Fibroblast of villous mesenchyme (primary cell): ENCODE measurements around the gene COL23A1. TPM values are rescaled to one million over a fixed set of nuclear protein-coding genes. Genes with fewer than 3 reads are reported as not detected.

ENCODE experiments used
- DNase-seq: peaks from one replicate; pipeline ENCODE4 v3.0.0-alpha.2; 2010; ENCODE audit warnings: low read depth
- H3K4me3 ChIP-seq: 2 replicates; pipeline ENCODE4 v1.5.1; 2011; ENCODE audit warnings: low read depth, mild to moderate bottlenecking, low read length
- total RNA-seq: library from RNA; depleted of rRNA; stranded (reverse); fragments of >200 nt; gene quantifications from 2 replicates; pipeline ENCODE4 v1.2.3, GENCODE V29; 2012
- TF ChIP-seq, protein P1 (sequence below): IDR thresholded peaks from 2 replicates; pipeline ENCODE4 v1.5.1; 2012; ENCODE audit warnings: low read depth, mild to moderate bottlenecking, low read length; ENCODE audit not compliant: insufficient read depth

Gene COL23A1
- total RNA-seq, 1 donor = not detected

GRCh38 chr5:178499352-178499751, 90.8 kb downstream of the COL23A1 start:
- TF ChIP-seq, protein P1, sequence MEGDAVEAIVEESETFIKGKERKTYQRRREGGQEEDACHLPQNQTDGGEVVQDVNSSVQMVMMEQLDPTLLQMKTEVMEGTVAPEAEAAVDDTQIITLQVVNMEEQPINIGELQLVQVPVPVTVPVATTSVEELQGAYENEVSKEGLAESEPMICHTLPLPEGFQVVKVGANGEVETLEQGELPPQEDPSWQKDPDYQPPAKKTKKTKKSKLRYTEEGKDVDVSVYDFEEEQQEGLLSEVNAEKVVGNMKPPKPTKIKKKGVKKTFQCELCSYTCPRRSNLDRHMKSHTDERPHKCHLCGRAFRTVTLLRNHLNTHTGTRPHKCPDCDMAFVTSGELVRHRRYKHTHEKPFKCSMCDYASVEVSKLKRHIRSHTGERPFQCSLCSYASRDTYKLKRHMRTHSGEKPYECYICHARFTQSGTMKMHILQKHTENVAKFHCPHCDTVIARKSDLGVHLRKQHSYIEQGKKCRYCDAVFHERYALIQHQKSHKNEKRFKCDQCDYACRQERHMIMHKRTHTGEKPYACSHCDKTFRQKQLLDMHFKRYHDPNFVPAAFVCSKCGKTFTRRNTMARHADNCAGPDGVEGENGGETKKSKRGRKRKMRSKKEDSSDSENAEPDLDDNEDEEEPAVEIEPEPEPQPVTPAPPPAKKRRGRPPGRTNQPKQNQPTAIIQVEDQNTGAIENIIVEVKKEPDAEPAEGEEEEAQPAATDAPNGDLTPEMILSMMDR = no peak
- no peak overlapping the region for H3K4me3 ChIP-seq
- no peak for DNase-seq

DNA sequence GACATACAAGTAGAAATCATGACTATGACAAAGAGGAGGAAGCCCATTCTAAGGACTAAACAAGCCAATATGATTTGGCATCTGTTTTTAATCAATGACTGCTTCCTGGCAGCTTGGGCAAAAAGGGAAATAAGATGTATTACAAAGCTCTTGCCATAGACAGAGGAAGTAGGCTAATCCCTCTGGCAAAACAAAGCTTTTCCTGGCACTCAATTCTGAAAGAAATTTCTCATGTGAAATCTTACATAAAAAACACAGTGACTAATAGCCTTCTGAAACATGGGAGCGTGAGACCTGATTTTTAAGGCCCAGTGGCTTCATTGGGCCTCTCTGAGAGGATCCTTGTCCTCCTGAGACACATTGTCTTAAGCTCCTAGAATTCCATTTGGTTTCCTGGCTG, 93.6 kb downstream of the COL23A1 start:
- no peak overlapping the region for H3K4me3 ChIP-seq
- TF ChIP-seq, protein P1 = no peak
- DNase-seq = no peak

DNA sequence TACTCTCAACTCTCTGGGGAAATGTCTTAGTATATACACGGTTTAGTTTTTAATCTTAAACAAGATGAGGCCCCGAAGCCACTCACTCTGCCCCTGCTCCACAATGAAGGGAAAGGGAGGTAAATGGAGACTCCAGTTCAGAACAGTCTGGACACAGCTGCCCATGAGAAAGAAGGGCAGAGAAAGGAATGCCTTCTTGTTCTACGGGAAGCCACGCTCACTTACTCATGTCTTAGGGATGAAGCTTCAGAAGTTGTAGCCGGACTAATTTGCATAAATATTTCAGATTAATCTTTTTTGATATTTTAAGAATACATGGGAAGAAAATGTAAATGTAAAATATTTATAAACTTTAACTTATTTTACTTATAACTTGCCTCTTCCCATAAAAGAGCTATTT, 94.0 kb downstream of the COL23A1 start:
- TF ChIP-seq, protein P1 = no peak
- no peak overlapping the region for H3K4me3 ChIP-seq
- no peak for DNase-seq

DNA sequence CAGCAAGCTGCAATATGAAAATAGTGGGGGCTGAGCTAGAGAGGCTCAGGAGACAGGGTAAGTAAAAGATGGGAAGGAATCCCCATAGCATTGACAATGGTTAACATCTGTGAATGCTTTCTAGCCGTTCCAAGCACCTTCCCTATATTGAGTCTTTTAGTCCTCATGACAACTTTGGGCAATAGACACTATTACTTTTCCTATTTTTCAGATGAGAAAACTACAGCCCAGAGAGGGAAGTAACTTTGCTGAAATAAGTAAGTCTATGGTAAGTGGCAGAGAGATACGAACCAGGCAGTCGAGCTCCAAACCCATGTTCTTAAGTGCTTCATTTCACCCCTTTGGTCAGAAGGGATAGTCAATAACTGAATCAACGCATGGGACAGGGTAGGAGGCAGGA, 94.5 kb downstream of the COL23A1 start:
- TF ChIP-seq, protein P1 = no peak
- no peak overlapping the region for H3K4me3 ChIP-seq
- DNase-seq = no peak

- TF ChIP-seq, protein P1 = no peak
- no peak for DNase-seq
- no peak overlapping the region for H3K4me3 ChIP-seq
Observed at GRCh38 chr5:178492278-178492677, 97.9 kb downstream of the COL23A1 start.

- TF ChIP-seq, protein P1 = no peak
- H3K4me3 ChIP-seq = no peak overlapping the region
- DNase-seq = no peak
Observed at GRCh38 chr5:178490935-178491652, 99.1 kb downstream of the COL23A1 start.
